ENCODE results near the gene LEP.

GRCh38 chr7:128287556-128287955 lies 46.5 kb downstream of the LEP start:
- TF ChIP-seq GATA3 (IDR thresholded peaks at IDR 0.05; ENCODE audit: low read depth, low read length): no peak
- no peak for TF ChIP-seq GATA2 (IDR thresholded peaks at IDR 0.05; ENCODE audit: low read depth, low read length)
